ENCODE results near the gene CRELD2.

Gene CRELD2, protein sequence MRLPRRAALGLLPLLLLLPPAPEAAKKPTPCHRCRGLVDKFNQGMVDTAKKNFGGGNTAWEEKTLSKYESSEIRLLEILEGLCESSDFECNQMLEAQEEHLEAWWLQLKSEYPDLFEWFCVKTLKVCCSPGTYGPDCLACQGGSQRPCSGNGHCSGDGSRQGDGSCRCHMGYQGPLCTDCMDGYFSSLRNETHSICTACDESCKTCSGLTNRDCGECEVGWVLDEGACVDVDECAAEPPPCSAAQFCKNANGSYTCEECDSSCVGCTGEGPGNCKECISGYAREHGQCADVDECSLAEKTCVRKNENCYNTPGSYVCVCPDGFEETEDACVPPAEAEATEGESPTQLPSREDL

DNA sequence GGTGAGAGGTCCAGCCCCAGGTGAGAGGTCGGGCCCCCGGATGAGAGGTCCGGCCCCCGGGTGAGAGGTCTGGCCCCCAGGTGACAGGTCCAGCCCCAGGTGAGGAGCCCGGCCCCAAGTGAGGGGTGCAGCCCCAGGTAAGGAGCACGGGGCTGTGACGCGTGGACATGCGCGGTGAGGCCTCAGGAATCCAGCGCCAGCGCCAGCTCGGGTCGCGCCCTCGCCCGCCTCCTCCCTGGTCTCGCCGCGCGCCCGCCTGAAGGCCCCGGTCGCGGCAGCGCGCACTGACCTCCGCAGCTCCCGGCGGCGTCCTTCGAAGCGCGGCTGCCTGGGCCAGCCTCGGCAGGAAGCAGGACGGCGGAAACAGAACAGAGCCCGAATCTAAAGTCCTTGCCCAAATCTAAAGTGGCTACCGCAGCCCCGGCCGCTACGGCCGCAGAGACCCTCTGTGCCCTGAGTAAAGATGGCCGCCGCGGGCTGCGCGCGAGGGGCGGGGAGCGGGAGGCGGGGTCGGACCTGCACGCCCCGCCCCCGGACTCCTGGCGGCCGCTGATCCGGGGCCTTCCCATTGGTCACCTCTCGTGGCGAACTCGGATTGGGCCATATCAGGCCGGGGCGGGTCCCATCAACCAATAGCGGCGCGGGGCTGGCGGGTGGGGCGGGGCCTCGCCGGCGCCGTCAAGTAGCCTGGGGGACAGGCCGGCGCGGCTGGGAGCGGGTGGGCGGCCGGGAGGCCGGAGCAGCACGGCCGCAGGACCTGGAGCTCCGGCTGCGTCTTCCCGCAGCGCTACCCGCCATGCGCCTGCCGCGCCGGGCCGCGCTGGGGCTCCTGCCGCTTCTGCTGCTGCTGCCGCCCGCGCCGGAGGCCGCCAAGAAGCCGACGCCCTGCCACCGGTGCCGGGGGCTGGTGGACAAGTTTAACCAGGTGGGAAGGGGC, at the start of gene CRELD2, which contains the start of gene ALG12:
CRELD2 (plus strand) TSS at position 661 of the 937 bp plus-strand sequence; CDS start at position 797, 136 bp downstream.
ALG12 (minus strand) TSS at position 465 of the 937 bp plus-strand sequence. CDS start 4,673 bp downstream, outside the sequence.
- DNase-seq (ENCODE audit: low read depth, low spot score), result peak; percentile 97

DNA sequence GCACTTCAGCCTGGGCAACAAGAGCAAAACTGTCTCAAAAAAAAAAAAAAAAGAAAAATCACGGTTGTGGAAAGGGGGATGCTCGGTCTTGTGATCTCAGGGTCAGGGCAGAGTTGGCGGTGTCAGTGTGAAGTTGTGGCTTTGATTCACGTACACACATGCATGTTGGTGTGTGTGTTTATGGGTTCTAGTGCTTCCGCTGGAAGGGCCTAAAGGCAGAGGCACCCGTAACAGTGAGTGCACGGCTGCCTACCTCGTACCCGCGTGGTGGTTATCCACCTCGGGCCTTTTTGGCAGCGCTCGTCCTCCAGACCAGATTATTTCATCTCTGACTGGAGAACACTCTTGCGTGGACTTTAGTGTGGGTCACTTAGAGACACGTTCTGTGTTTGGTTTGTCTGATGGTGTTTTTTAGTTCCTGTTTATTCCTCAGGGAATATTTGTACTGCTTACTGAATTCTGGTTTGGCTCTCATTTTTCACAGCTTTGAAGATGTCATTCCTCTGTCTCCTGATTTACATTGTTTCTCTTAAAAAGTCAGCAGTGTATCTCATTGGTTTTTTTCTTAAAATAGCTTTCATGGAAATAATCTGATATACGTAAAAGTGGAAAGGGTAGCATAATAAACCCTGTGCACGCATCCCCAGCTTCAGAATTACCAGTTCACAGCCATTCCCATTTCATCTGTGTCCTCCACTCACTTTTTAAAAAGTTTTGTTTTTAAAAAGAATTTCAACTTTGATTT, 49.2 kb upstream of the CRELD2 start:
- DNase-seq (ENCODE audit: low read depth, low spot score), result no peak

DNA sequence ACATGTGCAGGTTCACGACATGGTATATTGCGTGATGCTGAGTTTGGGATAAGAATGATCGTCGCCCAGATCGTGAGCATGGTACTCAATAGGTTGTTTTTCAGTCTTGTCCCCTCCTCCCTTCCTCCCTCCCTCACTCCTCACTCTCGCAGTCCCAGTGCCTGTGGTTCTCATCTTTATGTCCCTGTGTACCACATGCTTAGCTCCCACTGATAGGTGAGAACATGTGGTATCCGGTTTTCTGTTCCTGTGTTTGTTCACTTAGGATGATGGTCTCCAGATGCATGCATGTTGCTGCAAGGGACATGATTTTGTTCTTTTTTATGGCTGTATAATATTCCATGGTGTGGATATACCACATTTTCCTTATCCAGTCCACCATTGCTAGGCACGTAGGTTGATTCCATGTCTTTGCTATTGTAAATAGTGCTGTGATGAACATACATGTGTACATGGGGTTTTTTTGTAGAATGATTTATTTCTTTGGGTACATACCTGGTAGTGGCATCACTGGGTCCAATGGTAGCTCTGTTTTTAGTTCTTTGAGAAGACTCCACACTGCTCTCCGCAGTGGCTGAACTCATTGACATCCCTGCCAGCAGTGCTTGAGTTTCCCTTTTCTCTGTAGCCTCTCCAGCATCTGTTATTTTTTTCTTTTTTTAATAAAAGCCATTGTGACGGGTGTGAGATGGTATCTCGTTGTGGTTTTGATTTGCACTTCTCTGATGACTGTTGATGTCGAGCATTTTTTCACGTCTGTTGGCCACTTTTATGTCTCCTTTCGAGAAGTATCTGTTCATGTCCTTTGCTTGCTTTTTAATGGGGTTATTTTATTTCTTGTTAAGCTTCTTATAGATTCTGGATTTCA, 48.4 kb upstream of the CRELD2 start:
- no peak for DNase-seq (ENCODE audit: low read depth, low spot score)

DNA sequence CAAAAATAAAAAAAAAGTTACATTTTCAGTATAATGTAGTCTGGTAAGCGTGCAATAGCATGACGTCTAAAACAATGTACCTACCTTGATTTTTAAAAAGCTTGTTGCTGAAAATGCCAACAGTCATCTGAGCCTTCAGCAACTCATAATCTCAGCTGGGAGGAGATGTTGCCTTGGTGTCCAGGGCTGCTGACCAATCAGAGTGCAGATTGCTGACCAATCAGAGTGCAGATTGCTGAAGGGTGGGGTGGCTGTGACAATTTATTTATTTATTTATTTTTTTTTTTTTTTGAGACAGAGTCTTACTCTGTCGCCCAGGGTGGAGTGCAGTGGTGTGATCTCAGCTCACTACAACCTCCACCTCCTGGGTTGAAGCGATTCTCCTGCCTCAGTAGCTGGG, 47.0 kb upstream of the CRELD2 start:
- DNase-seq (ENCODE audit: low read depth, low spot score), result no peak

DNA sequence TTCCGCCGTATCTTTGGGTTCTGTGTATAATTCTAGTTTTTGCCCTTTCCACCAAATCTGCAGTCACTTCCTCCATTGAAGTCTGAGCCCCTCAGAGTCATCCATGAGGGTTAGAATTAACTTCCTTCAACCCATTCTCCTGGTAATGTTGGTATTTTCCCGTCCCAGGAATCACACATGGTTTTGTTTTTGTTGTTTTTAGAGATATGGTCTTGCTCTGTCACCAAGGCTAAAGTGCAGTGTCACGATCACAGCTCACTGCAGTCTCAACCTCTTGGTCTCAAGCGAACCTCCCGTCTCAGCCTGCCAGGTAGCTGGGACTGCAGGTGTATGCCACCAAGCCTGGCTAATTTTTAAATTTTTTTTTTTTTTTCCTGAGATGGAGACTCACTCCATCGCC, 46.1 kb upstream of the CRELD2 start:
- DNase-seq (ENCODE audit: low read depth, low spot score), result no peak

DNA sequence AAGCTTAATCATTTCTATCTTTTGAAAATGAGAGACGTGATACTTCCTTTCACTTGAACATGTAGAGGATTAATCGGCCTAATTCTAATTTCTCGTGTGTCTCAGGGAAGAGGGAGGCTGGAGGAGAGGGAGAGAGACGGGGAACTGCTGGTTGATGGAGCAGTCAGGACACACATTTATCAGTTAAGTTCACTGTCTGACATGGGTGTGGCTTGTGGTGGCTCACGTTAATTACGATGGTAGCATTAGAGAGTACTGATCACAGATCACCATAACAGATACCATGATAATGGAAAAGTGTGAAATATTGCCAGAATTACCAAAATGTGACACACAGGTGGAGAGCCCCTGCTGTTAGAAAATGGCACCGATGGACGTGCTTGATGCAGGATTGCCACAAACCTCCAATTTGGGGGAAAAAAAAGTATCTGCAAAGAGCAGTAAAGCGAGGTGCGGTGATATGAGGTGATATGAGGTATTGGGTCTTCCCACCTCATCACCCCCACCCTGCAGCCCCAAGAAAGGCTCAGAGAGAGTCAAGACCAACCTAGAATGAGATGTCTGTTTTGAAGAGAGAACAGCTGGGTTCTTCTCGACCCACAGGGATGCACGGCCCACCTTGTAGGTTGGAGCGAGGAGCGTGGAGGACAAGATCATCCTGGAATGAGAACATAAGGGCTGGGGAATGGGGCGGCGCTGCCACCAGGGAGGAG, 45.0 kb upstream of the CRELD2 start:
- no peak for DNase-seq (ENCODE audit: low read depth, low spot score)

DNA sequence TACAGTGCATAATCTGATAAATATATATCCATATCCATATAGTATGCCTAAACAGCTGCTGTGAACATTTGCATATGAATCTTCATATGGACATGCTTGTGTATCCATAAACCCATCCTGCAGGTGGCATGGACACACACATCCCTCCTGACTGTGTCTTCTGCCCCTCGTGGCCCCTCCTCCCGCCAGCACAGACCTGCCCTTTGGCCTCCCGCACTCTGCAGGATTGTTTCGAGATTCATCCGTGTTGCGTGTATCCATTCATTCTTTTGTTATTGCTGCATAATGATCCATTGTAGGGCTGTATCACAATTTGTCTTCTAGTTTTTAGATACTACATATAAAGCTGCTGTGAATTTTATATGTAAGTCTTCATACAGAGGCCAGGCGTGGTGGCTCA, 40.8 kb upstream of the CRELD2 start:
- DNase-seq (ENCODE audit: low read depth, low spot score), result no peak

DNA sequence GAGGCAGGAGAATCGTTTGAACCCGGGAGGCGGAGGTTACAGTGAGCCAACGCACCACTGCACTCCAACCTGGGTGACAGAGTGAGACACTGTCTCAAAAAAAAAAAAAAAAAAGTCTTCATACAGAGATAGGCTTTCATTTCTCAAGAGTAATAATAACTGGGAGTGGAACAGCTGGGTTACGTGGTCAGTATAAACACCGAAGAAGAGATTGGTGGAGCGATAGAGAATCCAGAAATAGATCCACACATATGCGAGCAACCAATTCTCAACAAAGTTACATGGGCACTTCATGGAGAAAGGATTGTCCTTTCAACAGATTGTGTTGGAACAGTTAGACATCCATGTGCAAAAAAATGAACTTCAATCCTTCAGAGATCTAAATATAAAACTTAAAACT, 40.2 kb upstream of the CRELD2 start:
- no peak for DNase-seq (ENCODE audit: low read depth, low spot score)

DNA sequence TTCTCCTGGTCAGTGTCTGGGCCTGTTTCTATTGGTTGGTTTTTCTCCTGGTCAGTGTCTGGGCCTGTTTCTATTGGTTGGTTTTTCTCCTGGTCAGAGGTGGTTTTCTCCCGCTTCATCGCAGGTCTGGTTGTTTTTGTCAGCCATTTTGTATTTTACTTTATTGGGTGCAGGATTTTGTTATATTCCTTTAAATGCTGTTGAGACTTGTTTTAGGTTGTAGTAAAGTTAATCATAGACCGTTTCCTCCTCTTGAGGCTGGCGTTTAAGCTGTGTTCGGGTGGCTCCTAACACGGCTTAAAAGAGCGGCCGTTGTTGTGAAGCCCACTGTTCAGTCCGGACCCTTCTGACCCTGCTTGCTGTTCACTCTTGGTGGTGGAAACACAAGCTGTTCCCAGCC, 38.6 kb upstream of the CRELD2 start:
- no peak for DNase-seq (ENCODE audit: low read depth, low spot score)

DNA sequence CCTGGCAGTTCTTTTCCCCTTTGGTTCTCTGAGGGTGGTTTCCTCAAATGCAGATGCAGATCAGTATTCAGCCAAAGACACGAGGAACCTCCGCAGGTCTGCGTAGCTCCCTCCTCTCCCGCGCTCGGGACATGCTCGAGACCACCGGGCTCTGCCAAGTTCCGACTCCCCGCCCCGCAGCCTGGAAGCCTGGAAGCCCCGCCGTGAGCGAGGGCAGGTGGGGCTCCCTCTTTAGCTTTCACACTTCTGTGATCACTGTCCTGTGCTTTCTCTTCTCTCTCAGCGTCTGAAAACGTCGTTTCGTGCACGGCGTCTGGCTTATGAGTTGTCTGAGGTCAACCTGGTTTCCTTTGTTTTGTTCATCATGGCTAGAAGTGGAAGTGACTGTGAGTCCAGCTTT, 38.2 kb upstream of the CRELD2 start:
- no peak for DNase-seq (ENCODE audit: low read depth, low spot score)

DNA sequence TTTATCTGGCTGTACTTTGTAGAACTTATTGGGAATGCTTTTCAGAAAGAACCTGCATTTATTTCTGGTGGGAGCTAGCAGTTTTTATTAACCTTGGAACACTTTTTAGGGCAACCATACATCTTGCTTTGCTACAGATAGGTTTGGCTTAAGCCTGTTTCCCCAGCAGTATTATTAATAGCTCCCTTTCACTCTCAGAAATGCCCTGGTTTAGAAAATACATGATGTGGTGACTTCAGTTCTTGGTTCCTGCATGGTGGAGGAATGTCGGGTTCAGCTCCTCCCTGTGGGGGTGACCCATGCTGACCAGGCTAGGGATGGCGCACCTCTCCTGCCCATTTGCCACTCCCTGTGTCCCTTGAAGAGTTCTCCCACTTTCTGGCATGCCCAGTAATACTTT, 36.6 kb upstream of the CRELD2 start:
- DNase-seq (ENCODE audit: low read depth, low spot score), result no peak

DNA sequence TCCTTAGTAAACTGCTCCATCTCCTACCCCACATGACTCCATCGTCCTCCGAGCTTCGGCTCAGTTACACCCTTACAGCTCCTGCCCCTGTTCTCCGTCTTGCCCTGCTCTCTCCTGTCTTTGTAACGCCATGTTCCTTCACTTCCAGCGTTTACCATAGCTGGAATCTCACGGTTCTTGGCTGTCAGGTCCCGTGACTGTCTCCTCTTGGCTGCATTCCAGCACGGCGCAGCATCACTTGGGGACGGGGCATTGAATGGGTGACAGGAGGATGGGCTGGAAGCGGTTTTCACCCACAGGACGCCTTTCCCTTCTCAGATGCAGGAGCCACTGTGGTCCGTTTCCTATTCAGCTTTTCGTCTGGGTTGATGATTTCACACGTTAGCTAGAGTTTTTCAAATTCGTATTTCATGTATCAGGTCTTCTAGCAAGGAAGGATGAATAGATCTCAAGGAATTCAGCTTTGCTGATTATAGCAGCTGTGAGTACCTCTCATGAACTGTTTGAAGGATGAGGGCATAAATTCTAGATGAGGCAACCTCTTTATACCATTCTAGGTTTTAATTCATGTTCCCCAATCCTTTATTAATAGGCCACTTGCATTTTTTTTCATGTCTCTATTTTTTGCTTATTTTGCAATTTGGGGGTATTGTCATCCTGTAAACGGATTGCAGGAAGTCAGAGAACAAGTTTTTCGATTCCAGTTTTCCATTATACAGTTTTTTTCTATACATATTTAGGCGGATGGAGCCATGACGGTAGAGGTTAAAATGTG, 35.7 kb upstream of the CRELD2 start:
- DNase-seq (ENCODE audit: low read depth, low spot score), result no peak

DNA sequence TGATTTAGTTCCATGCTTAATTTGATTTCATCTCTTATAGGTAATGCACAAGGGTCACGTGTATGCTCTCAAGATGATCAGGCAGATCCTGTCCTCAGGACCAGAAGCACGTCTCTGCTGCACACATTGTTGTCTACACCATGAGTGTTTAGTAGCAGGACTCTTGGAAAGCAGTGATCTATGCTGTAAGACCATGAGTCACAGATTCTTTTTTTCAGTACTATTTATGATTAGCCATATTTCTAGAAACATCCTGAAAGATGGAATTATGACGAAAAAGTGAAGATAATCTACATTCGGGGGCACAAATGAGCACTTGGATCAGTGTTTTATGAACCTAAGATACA, 35.2 kb upstream of the CRELD2 start:
- no peak for DNase-seq (ENCODE audit: low read depth, low spot score)

DNA sequence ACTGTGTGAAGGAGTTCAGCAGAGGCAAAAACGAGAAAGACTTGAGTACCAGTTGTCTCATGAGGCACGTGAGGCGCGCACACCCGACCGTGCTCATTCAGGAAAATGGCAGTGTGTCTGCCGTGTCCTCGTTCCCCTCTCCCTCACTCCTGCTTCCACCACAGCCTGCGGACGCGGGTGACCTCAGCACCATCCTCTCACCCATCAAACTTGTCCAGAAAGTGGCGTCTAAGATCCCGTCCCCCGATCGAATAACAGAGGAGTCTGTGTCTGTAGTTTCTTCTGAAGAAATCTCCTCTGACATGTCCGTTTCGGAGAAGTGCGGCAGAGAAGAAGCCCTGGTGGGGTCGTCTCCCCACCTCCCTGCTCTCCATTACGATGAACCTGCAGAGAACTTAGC, 34.4 kb upstream of the CRELD2 start:
- no peak for DNase-seq (ENCODE audit: low read depth, low spot score)

DNA sequence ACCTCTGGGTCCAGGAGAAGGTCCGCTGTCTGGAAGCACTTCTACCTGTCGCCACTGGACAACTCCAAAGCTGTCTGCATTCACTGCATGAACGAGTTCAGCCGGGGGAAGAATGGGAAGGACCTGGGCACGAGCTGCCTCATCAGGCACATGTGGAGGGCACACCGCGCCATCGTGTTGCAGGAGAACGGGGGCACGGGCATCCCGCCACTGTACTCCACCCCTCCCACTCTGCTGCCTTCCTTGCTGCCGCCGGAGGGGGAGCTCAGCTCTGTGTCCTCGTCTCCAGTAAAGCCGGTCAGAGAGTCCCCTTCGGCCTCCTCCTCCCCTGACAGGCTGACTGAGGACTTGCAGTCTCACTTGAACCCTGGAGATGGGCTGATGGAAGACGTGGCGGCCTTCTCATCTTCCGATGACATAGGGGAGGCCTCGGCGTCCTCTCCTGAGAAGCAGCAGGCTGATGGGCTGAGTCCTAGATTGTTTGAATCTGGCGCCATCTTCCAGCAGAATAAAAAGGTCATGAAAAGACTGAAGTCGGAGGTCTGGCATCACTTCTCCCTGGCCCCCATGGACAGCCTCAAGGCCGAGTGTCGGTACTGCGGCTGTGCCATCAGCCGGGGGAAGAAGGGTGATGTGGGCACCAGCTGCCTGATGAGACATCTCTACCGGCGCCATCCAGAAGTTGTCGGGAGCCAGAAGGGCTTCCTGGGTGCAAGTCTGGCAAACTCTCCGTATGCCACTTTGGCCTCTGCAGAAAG, 33.8 kb upstream of the CRELD2 start:
- DNase-seq (ENCODE audit: low read depth, low spot score), result no peak

DNA sequence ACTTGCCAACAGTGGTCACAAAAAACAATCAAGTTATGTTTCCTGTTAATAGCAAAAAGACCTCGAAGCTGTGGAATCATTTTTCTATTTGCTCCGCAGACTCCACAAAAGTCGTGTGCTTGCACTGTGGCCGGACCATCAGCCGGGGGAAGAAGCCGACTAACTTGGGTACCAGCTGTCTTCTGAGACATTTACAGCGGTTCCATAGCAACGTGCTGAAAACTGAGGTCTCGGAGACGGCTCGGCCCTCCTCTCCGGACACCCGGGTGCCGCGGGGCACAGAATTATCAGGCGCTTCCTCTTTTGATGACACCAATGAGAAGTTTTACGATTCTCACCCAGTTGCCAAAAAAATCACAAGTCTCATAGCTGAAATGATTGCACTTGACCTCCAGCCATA, 33.2 kb upstream of the CRELD2 start:
- no peak for DNase-seq (ENCODE audit: low read depth, low spot score)

DNA sequence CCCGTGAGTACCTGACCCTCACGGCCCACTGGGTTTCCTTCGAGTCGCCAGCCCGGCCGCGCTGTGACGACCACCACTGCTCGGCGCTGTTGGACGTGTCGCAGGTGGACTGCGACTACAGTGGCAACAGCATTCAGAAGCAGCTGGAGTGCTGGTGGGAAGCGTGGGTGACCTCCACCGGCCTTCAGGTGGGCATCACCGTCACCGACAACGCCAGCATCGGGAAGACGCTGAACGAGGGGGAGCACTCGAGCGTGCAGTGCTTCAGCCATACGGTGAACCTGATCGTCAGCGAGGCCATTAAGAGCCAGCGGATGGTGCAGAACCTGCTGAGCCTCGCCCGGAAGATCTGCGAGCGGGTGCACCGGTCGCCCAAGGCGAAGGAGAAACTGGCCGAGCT, 32.6 kb upstream of the CRELD2 start:
- no peak for DNase-seq (ENCODE audit: low read depth, low spot score)

DNA sequence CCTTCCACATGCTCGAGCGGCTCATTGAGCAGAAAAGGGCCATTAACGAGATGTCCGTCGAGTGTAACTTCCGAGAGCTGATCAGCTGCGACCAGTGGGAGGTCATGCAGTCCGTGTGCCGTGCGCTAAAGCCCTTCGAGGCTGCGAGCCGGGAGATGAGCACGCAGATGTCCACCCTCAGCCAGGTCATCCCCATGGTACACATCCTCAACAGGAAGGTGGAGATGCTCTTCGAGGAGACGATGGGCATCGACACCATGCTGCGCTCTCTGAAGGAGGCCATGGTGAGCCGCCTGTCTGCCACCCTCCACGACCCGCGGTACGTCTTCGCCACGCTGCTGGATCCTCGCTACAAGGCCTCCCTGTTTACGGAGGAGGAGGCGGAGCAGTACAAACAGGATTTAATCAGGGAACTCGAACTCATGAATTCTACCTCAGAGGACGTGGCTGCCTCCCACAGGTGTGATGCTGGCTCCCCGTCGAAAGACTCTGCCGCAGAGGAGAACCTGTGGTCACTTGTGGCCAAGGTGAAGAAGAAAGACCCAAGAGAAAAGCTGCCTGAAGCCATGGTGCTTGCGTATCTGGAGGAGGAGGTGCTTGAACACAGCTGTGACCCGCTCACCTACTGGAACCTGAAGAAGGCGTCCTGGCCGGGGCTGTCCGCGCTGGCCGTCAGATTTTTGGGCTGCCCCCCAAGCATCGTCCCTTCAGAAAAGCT, 31.9 kb upstream of the CRELD2 start:
- no peak for DNase-seq (ENCODE audit: low read depth, low spot score)
